ENCODE measurements around the gene CMTM1.

CMTM1 gene

GRCh38 chr16:66616169-66616568 is 49.9 kb downstream of the CMTM1 start:
- ATAC-seq (ENCODE audit: low read depth) (no peak), DNase-seq (ENCODE audit: low spot score) (no peak)
- no peaks in the 10 kb centered on the region for H3K27me3 ChIP-seq (ENCODE audit: insufficient read depth, poor library complexity, severe bottlenecking)
- H3K4me3 ChIP-seq (ENCODE audit: severe bottlenecking) = no peak overlapping the region
- H3K27ac ChIP-seq (ENCODE audit: poor library complexity, severe bottlenecking) = no peak overlapping the region
- no peak for TF ChIP-seq CTCF (IDR thresholded peaks at IDR 0.05; ENCODE audit: poor library complexity, severe bottlenecking)
- peaks cover 25% of the 10 kb centered on the region for H3K4me1 ChIP-seq (ENCODE audit: insufficient read depth, poor library complexity, severe bottlenecking)
- H3K9me3 ChIP-seq (ENCODE audit: severe bottlenecking) = no peaks in the 10 kb centered on the region
- H3K36me3 ChIP-seq (ENCODE audit: low read depth) = peaks cover 52% of the 10 kb centered on the region

GRCh38 chr16:66616592-66616991 is 50.4 kb downstream of the CMTM1 start:
- no peak for TF ChIP-seq CTCF (IDR thresholded peaks at IDR 0.05; ENCODE audit: poor library complexity, severe bottlenecking)
- H3K36me3 ChIP-seq (ENCODE audit: low read depth) = peaks cover 52% of the 10 kb centered on the region
- H3K4me1 ChIP-seq (ENCODE audit: insufficient read depth, poor library complexity, severe bottlenecking) = peaks cover 25% of the 10 kb centered on the region
- no peaks in the 10 kb centered on the region for H3K27me3 ChIP-seq (ENCODE audit: insufficient read depth, poor library complexity, severe bottlenecking)
- DNase-seq (ENCODE audit: low spot score) (no peak), ATAC-seq (ENCODE audit: low read depth) (no peak)
- H3K27ac ChIP-seq (ENCODE audit: poor library complexity, severe bottlenecking) = no peak overlapping the region
- H3K4me3 ChIP-seq (ENCODE audit: severe bottlenecking) = no peak overlapping the region
- no peaks in the 10 kb centered on the region for H3K9me3 ChIP-seq (ENCODE audit: severe bottlenecking)

- peaks cover 49% of the 10 kb centered on the region for H3K36me3 ChIP-seq (ENCODE audit: low read depth)
- no peak for DNase-seq (ENCODE audit: low spot score)
- no peaks in the 10 kb centered on the region for H3K9me3 ChIP-seq (ENCODE audit: severe bottlenecking)
- no peak overlapping the region for H3K4me3 ChIP-seq (ENCODE audit: severe bottlenecking)
- ATAC-seq (ENCODE audit: low read depth) = no peak
- H3K27ac ChIP-seq (ENCODE audit: poor library complexity, severe bottlenecking) = no peak overlapping the region
- peaks cover 25% of the 10 kb centered on the region for H3K4me1 ChIP-seq (ENCODE audit: insufficient read depth, poor library complexity, severe bottlenecking)
- TF ChIP-seq CTCF (IDR thresholded peaks at IDR 0.05; ENCODE audit: poor library complexity, severe bottlenecking) = no peak
- no peaks in the 10 kb centered on the region for H3K27me3 ChIP-seq (ENCODE audit: insufficient read depth, poor library complexity, severe bottlenecking)
Observed at GRCh38 chr16:66617010-66617434, 50.8 kb downstream of the CMTM1 start.

GRCh38 chr16:66617728-66618127 is 51.5 kb downstream of the CMTM1 start:
- H3K27ac ChIP-seq (ENCODE audit: poor library complexity, severe bottlenecking) = peak overlapping the region; percentile 84
- peaks cover 52% of the 10 kb centered on the region for H3K36me3 ChIP-seq (ENCODE audit: low read depth)
- H3K27me3 ChIP-seq (ENCODE audit: insufficient read depth, poor library complexity, severe bottlenecking) = no peaks in the 10 kb centered on the region
- H3K9me3 ChIP-seq (ENCODE audit: severe bottlenecking) = no peaks in the 10 kb centered on the region
- TF ChIP-seq CTCF (IDR thresholded peaks at IDR 0.05; ENCODE audit: poor library complexity, severe bottlenecking) = no peak
- DNase-seq (ENCODE audit: low spot score) = no peak
- peaks cover 25% of the 10 kb centered on the region for H3K4me1 ChIP-seq (ENCODE audit: insufficient read depth, poor library complexity, severe bottlenecking)
- H3K4me3 ChIP-seq (ENCODE audit: severe bottlenecking) = no peak overlapping the region
- ATAC-seq (ENCODE audit: low read depth) = no peak

- no peaks in the 10 kb centered on the region for H3K9me3 ChIP-seq (ENCODE audit: severe bottlenecking)
- peak; percentile 96 for ATAC-seq (ENCODE audit: low read depth)
- H3K4me3 ChIP-seq (ENCODE audit: severe bottlenecking) = no peak overlapping the region
- TF ChIP-seq CTCF (IDR thresholded peaks at IDR 0.05; ENCODE audit: poor library complexity, severe bottlenecking) = no peak
- peaks cover 46% of the 10 kb centered on the region for H3K36me3 ChIP-seq (ENCODE audit: low read depth)
- H3K4me1 ChIP-seq (ENCODE audit: insufficient read depth, poor library complexity, severe bottlenecking) = peaks cover 25% of the 10 kb centered on the region
- no peak for DNase-seq (ENCODE audit: low spot score)
- no peaks in the 10 kb centered on the region for H3K27me3 ChIP-seq (ENCODE audit: insufficient read depth, poor library complexity, severe bottlenecking)
- H3K27ac ChIP-seq (ENCODE audit: poor library complexity, severe bottlenecking) = peak overlapping the region; percentile 84
Observed at GRCh38 chr16:66618588-66619375, 52.5 kb downstream of the CMTM1 start.

Measured in RWPE2 (cell line).